ENCODE data around the gene LAPTM5.
A peak's percentile ranks its signal among the peaks of the same experiment; 100 is the strongest.
"Not testable (repeated sequence)": the region's sequence is repeated elsewhere in the genome, so short reads cannot be mapped to it uniquely, and the experiment has no call there.

Gene LAPTM5

GRCh38 chr1:30770150-30770549, 12.6 kb upstream of the LAPTM5 start:
- no peak for DNase-seq (ENCODE audit: low read depth)

GRCh38 chr1:30768830-30769718, 11.5 kb upstream of the LAPTM5 start:
- peak; percentile 74 for DNase-seq (ENCODE audit: low read depth)

GRCh38 chr1:30768159-30768829, 10.7 kb upstream of the LAPTM5 start:
- DNase-seq (ENCODE audit: low read depth): no peak

- not testable (repeated sequence) for DNase-seq (ENCODE audit: low read depth)
These were observed 9.4 kb upstream of the LAPTM5 start for GRCh38 chr1:30766948-30767347.

GRCh38 chr1:30765556-30766434, 8.2 kb upstream of the LAPTM5 start:
- DNase-seq (ENCODE audit: low read depth): peak; percentile 51

- DNase-seq (ENCODE audit: low read depth): no peak
These were observed 7.5 kb upstream of the LAPTM5 start for GRCh38 chr1:30764939-30765555.

GRCh38 chr1:30764396-30764795, 6.8 kb upstream of the LAPTM5 start:
- peak; percentile 49 for DNase-seq (ENCODE audit: low read depth)

- DNase-seq (ENCODE audit: low read depth): peak; percentile 85
These were observed 6.2 kb upstream of the LAPTM5 start for GRCh38 chr1:30763651-30764248.

GRCh38 chr1:30762930-30763650, 5.5 kb upstream of the LAPTM5 start:
- DNase-seq (ENCODE audit: low read depth): no peak

GRCh38 chr1:30762152-30762929, 4.8 kb upstream of the LAPTM5 start:
- DNase-seq (ENCODE audit: low read depth): no peak

- DNase-seq (ENCODE audit: low read depth): peak; percentile 41
These were observed 4.0 kb upstream of the LAPTM5 start for GRCh38 chr1:30761381-30762151.

- no peak for DNase-seq (ENCODE audit: low read depth)
These were observed 3.2 kb upstream of the LAPTM5 start for GRCh38 chr1:30760596-30761324.

GRCh38 chr1:30759718-30760281, 2.2 kb upstream of the LAPTM5 start:
- DNase-seq (ENCODE audit: low read depth): no peak

- peak; percentile 53 for DNase-seq (ENCODE audit: low read depth)
These were observed 1.3 kb upstream of the LAPTM5 start for GRCh38 chr1:30758785-30759380.

- no peak for DNase-seq (ENCODE audit: low read depth)
These were observed 631 bp upstream of the LAPTM5 start for GRCh38 chr1:30758121-30758688.

- DNase-seq (ENCODE audit: low read depth): peak; percentile 89
These were observed 826 bp downstream of the LAPTM5 start for GRCh38 chr1:30756545-30757351.

GRCh38 chr1:30756206-30756544, 1.4 kb downstream of the LAPTM5 start:
- DNase-seq (ENCODE audit: low read depth): no peak
